ENCODE measurements around the gene EPHA8. TPM values are rescaled to one million over a fixed set of nuclear protein-coding genes. Genes with fewer than 3 reads are reported as not detected.

EPHA8 gene
- polyA plus RNA-seq, 1 of the 3 experiments (the other 2 are of a cell fraction): 0.02 TPM

DNA sequence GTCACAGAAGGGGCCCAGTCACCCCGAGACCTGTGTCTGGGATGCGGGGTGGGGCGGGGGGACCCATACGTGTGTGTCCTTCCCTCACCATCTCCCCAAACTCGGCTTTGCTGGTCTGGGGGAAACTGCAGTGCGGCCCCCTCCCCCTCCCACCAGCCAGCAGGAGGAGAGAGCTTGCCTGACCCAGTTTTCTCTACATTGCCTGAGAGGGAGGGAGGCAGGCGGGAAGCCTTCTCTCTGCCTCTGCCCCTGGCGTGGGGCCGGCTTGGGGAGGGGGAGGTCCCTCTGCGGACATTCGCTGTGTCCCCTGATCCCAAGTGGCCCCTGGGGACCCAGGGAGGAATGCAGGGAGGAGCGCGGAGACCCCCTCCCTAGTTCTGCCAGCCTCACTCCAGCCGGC lies 3.9 kb downstream of the EPHA8 start:
- peaks cover 45% of the 10 kb centered on the region for H3K27me3 ChIP-seq (ENCODE audit: insufficient read depth)
- H3K36me3 ChIP-seq (replicated peaks in 1 of 2; ENCODE audit: control insufficient read depth in 1 of 2, insufficient read depth in 2 of 2, low read length in 1 of 2): no peaks in the 10 kb centered on the region
- no peaks in the 10 kb centered on the region for H3K9me2 ChIP-seq
- TF ChIP-seq NRF1 (IDR thresholded peaks at IDR 0.05; ENCODE audit: low read depth, low read length): no peak
- TF ChIP-seq TEAD4 (IDR thresholded peaks at IDR 0.05; ENCODE audit: borderline replicate concordance, insufficient read depth): no peak
- no peak overlapping the region for H3K9ac ChIP-seq
- no peaks in the 10 kb centered on the region for H3F3A ChIP-seq (replicated peaks; ENCODE audit: insufficient read depth)
- no peaks in the 10 kb centered on the region for H3K9me3 ChIP-seq
- no peak overlapping the region for H3K4me3 ChIP-seq (ENCODE audit: low read depth in 2 of 2, low read length in 1 of 2)
- no peak overlapping the region for H3K27ac ChIP-seq (ENCODE audit: low read depth in 2 of 2, low read length in 1 of 2)
- peak; percentile 58 for DNase-seq
- no peaks in the 10 kb centered on the region for H3K79me2 ChIP-seq (ENCODE audit: insufficient read depth)
- H2AFZ ChIP-seq (ENCODE audit: low read depth): no peak overlapping the region
- WGBS (ENCODE audit: low lambda C conversion rate): no CpG with 5 or more reads among the region's 14 CpGs
- no peaks in the 10 kb centered on the region for H4K20me1 ChIP-seq (ENCODE audit: insufficient read depth)
- POLR2A ChIA-PET: no interaction called here
- peaks cover 0 to 46% of the 10 kb centered on the region in 2 experiments; a peak in 2 of 4 replicates for H3K4me1 ChIP-seq (ENCODE audit: control insufficient read depth in 1 of 2, insufficient read depth in 2 of 2, low read depth in 1 of 2, low read length in 1 of 2)
- no peak overlapping the region for H3K4me2 ChIP-seq
- CTCF ChIA-PET: interaction anchor here (3.0 to 3.4 kb wide), 2 partner anchors 40 to 75 kb away, joined by 11 to 15 read pairs; no protein-coding TSS in a partner anchor

DNA sequence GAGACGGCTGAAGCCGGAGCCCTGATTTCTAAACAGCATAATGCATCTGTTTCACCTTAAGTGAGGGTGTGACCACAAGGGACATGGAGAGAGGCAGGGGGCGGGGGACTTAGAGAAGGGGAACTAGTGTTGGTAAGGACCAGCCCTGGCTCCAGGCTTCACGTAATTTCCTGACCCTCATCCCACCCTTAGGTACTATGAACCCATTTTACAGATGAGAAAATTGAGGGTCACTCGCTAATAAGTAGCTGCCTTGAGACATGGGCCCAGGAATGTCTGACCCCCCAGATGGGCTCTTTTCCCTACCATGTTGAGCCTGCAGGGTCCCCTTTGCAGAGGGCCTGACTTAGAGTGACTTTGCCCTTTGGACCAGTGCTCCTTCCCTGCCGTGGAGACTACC lies 4.7 kb downstream of the EPHA8 start:
- H3K9me2 ChIP-seq: no peaks in the 10 kb centered on the region
- CTCF ChIA-PET: interaction anchor here (0.9 to 3.4 kb wide), 3 partner anchors 41 to 151 kb away, joined by 3 to 15 read pairs (median 11); no protein-coding TSS in a partner anchor
- peaks cover 0 to 51% of the 10 kb centered on the region in 2 experiments; a peak in 2 of 4 replicates for H3K4me1 ChIP-seq (ENCODE audit: control insufficient read depth in 1 of 2, insufficient read depth in 2 of 2, low read depth in 1 of 2, low read length in 1 of 2)
- H3F3A ChIP-seq (replicated peaks; ENCODE audit: insufficient read depth): no peaks in the 10 kb centered on the region
- H3K79me2 ChIP-seq (ENCODE audit: insufficient read depth): no peaks in the 10 kb centered on the region
- H3K9ac ChIP-seq: no peak overlapping the region
- H3K27me3 ChIP-seq (ENCODE audit: insufficient read depth): peaks cover 45% of the 10 kb centered on the region
- no peak overlapping the region for H3K27ac ChIP-seq (ENCODE audit: low read depth in 2 of 2, low read length in 1 of 2)
- no peak overlapping the region for H2AFZ ChIP-seq (ENCODE audit: low read depth)
- H3K4me2 ChIP-seq: no peak overlapping the region
- no peaks in the 10 kb centered on the region for H3K9me3 ChIP-seq
- POLR2A ChIA-PET: no interaction called here
- H4K20me1 ChIP-seq (ENCODE audit: insufficient read depth): no peaks in the 10 kb centered on the region
- no peaks in the 10 kb centered on the region for H3K36me3 ChIP-seq (replicated peaks in 1 of 2; ENCODE audit: control insufficient read depth in 1 of 2, insufficient read depth in 2 of 2, low read length in 1 of 2)
- H3K4me3 ChIP-seq (ENCODE audit: low read depth in 2 of 2, low read length in 1 of 2): no peak overlapping the region
- TF ChIP-seq, protein P1, sequence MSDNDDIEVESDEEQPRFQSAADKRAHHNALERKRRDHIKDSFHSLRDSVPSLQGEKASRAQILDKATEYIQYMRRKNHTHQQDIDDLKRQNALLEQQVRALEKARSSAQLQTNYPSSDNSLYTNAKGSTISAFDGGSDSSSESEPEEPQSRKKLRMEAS (IDR thresholded peaks at IDR 0.05; ENCODE audit: low read depth): no peak
- TF ChIP-seq, protein P2, sequence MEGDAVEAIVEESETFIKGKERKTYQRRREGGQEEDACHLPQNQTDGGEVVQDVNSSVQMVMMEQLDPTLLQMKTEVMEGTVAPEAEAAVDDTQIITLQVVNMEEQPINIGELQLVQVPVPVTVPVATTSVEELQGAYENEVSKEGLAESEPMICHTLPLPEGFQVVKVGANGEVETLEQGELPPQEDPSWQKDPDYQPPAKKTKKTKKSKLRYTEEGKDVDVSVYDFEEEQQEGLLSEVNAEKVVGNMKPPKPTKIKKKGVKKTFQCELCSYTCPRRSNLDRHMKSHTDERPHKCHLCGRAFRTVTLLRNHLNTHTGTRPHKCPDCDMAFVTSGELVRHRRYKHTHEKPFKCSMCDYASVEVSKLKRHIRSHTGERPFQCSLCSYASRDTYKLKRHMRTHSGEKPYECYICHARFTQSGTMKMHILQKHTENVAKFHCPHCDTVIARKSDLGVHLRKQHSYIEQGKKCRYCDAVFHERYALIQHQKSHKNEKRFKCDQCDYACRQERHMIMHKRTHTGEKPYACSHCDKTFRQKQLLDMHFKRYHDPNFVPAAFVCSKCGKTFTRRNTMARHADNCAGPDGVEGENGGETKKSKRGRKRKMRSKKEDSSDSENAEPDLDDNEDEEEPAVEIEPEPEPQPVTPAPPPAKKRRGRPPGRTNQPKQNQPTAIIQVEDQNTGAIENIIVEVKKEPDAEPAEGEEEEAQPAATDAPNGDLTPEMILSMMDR (IDR thresholded peaks at IDR 0.05): no peak
- TF ChIP-seq RXRA (IDR thresholded peaks at IDR 0.05; ENCODE audit: borderline replicate concordance, low read depth): no peak
- TF ChIP-seq MXI1 (IDR thresholded peaks at IDR 0.05; ENCODE audit: low read depth, low read length): no peak
- no peak for TF ChIP-seq NFIC (IDR thresholded peaks at IDR 0.05; ENCODE audit: borderline replicate concordance)
- no peak for TF ChIP-seq FOSL2 (IDR thresholded peaks at IDR 0.05; ENCODE audit: borderline replicate concordance, low read depth)
- no peak for TF ChIP-seq ELF1 (IDR thresholded peaks at IDR 0.05)
- TF ChIP-seq FOXJ3 (CRISPR knock-in tag; IDR thresholded peaks at IDR 0.05): no peak
- TF ChIP-seq RFX5 (IDR thresholded peaks at IDR 0.05; ENCODE audit: low read length): no peak
- no peak for TF ChIP-seq ZBTB33 (IDR thresholded peaks at IDR 0.05; ENCODE audit: borderline replicate concordance, low read depth)
- no peak for TF ChIP-seq JUND (IDR thresholded peaks at IDR 0.05)
- TF ChIP-seq YY1 (IDR thresholded peaks at IDR 0.05; ENCODE audit: low read depth): no peak
- TF ChIP-seq TAF1 (IDR thresholded peaks at IDR 0.05; ENCODE audit: borderline replicate concordance, low read depth, low read length): no peak
- no peak for TF ChIP-seq NRF1 (IDR thresholded peaks at IDR 0.05; ENCODE audit: low read depth, low read length)
- TF ChIP-seq FOXM1 (IDR thresholded peaks at IDR 0.05; ENCODE audit: low read depth): no peak
- TF ChIP-seq RCOR1 (IDR thresholded peaks at IDR 0.05; ENCODE audit: low read length): no peak
- no peak for TF ChIP-seq MEF2A (IDR thresholded peaks at IDR 0.05; ENCODE audit: borderline replicate concordance, low read depth)
- TF ChIP-seq REST (IDR thresholded peaks at IDR 0.05; ENCODE audit: low read depth, low read length): no peak
- no peak for TF ChIP-seq EP300 (IDR thresholded peaks at IDR 0.05; ENCODE audit: borderline replicate concordance in 1 of 2, low read depth in 1 of 2, low read length in 1 of 2)
- no peak for TF ChIP-seq TEAD4 (IDR thresholded peaks at IDR 0.05; ENCODE audit: borderline replicate concordance, insufficient read depth)
- no peak for DNase-seq
- 68% methylated on average over 5 of the region's 6 CpGs for WGBS (ENCODE audit: low lambda C conversion rate)

Measured in SK-N-SH (cell line).